H1 (cell line): Measurements from ENCODE around the gene NSDHL.

Experiments used
- CHD1 ChIP-seq: IDR thresholded peaks from 2 replicates; pipeline ENCODE4 v1.6.1; 2012; ENCODE audit warnings: low read depth, low read length, improper control_type of control experiment
- CHD2 ChIP-seq: IDR thresholded peaks from 2 replicates; pipeline ENCODE4 v1.6.1; 2012; ENCODE audit warnings: low read length, improper control_type of control experiment
- CTCF ChIP-seq, 3 experiments: IDR thresholded peaks; 1 replicate in 2 of 3; 2 replicates in 1 of 3; pipeline versions ENCODE4 v1.5.1 to v1.6.1; 2011; ENCODE audit warnings: low read length in 3 of 3, mild to moderate bottlenecking in 3 of 3, inconsistent platforms in 2 of 3, low read depth in 1 of 3, moderate library complexity in 1 of 3; ENCODE audit not compliant: insufficient read depth in 1 of 3; ENCODE audit errors: control extremely low read depth in 1 of 3
- E2F6 ChIP-seq: IDR thresholded peaks from 2 replicates; pipeline ENCODE4 v1.6.1; 2012; ENCODE audit warnings: inconsistent platforms
- HDAC6 ChIP-seq: IDR thresholded peaks from one replicate; pipeline ENCODE4 v1.7.1; 2012; ENCODE audit warnings: low read depth, mild to moderate bottlenecking, inconsistent platforms, low read length, moderate library complexity
- JUND ChIP-seq: IDR thresholded peaks from 2 replicates; pipeline ENCODE4 v1.6.1; 2011; ENCODE audit warnings: mild to moderate bottlenecking, improper control_type of control experiment, low read length
- NANOG ChIP-seq: IDR thresholded peaks from 2 replicates; pipeline ENCODE4 v1.6.1; 2011; ENCODE audit warnings: low read length, low read depth, mild to moderate bottlenecking, inconsistent platforms; ENCODE audit not compliant: insufficient read depth, poor library complexity, severe bottlenecking
- POLR2A ChIP-seq, 2 experiments: IDR thresholded peaks; 1 replicate in 1 of 2; 2 replicates in 1 of 2; pipeline ENCODE4 v1.6.1; 2011; ENCODE audit warnings: low read depth in 2 of 2, low read length in 2 of 2, mild to moderate bottlenecking in 2 of 2; ENCODE audit errors: control extremely low read depth in 1 of 2
- POLR2AphosphoS5 ChIP-seq: IDR thresholded peaks from 2 replicates; pipeline ENCODE4 v1.6.1; 2011; ENCODE audit warnings: low read depth, low read length
- RNF2 ChIP-seq: fragments of 200-900, 300-1000 bp; sonication (generic); IDR thresholded peaks from 2 replicates; pipeline ENCODE4 v1.7.1; 2016; ENCODE audit warnings: borderline replicate concordance, low read depth, mild to moderate bottlenecking, antibody characterized with exemption, low read length; ENCODE audit not compliant: poor library complexity, severe bottlenecking; ENCODE audit errors: missing control alignments
- SUZ12 ChIP-seq: fragments of 200-600 bp; sonication (generic); IDR thresholded peaks from 2 replicates; pipeline ENCODE4 v1.6.1; 2012; ENCODE audit warnings: mild to moderate bottlenecking, inconsistent platforms, low read length, moderate library complexity, mixed read lengths
- TAF1 ChIP-seq: IDR thresholded peaks from 2 replicates; pipeline ENCODE4 v1.6.1; 2011; ENCODE audit warnings: mild to moderate bottlenecking, low read depth, low read length
- ZNF274 ChIP-seq: IDR thresholded peaks from 2 replicates; pipeline ENCODE4 v1.7.0; 2012; ENCODE audit warnings: low read length, borderline replicate concordance; ENCODE audit errors: extremely low read depth
- TF ChIP-seq, protein P1 (sequence below): IDR thresholded peaks from 2 replicates; pipeline ENCODE4 v1.6.1; 2011; ENCODE audit warnings: low read depth, mild to moderate bottlenecking, low read length; ENCODE audit not compliant: insufficient read depth

GRCh38 chrX:152905081-152905420 is 74.2 kb downstream of the NSDHL start:
- TF ChIP-seq CTCF (IDR thresholded peaks at IDR 0.05; ENCODE audit: control extremely low read depth in 1 of 3, insufficient read depth in 1 of 3, low read depth in 1 of 3, low read length in 3 of 3), result no peak
- TF ChIP-seq E2F6, result no peak
- no peak for TF ChIP-seq POLR2A (IDR thresholded peaks at IDR 0.05; ENCODE audit: control extremely low read depth in 1 of 2, low read depth in 2 of 2, low read length in 2 of 2)
- no peak for TF ChIP-seq CHD2
- TF ChIP-seq, protein P1, sequence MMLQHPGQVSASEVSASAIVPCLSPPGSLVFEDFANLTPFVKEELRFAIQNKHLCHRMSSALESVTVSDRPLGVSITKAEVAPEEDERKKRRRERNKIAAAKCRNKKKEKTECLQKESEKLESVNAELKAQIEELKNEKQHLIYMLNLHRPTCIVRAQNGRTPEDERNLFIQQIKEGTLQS, result no peak
- TF ChIP-seq JUND, result no peak
- no peak for TF ChIP-seq ZNF274
- TF ChIP-seq NANOG, result no peak
- TF ChIP-seq HDAC6, result no peak
- no peak for TF ChIP-seq CHD1
- no peak for TF ChIP-seq SUZ12
- no peak for TF ChIP-seq TAF1
- no peak for TF ChIP-seq POLR2AphosphoS5
- no peak for TF ChIP-seq RNF2
